IPS DF 6.9 (cell line): ENCODE measurements around the gene CKS2.
A peak's percentile ranks its signal among the peaks of the same experiment; 100 is the strongest.

Source experiments
- DNase-seq: peaks from one replicate; pipeline ENCODE4 v3.0.0-alpha.2; 2013; ENCODE audit warnings: low read depth, low spot score
- H3K27ac ChIP-seq: one replicate; pipeline ENCODE4 v1.5.1; 2013; ENCODE audit warnings: low read length, control low read depth
- H3K27me3 ChIP-seq: 2 replicates; pipeline ENCODE4 v1.6.1; 2013; ENCODE audit warnings: mild to moderate bottlenecking, low read length; ENCODE audit not compliant: control insufficient read depth, insufficient read depth
- H3K36me3 ChIP-seq: 2 replicates; pipeline ENCODE4 v1.6.1; 2013; ENCODE audit warnings: low read length; ENCODE audit not compliant: control insufficient read depth, insufficient read depth
- H3K4me1 ChIP-seq: 2 replicates; pipeline ENCODE4 v1.6.1; 2013; ENCODE audit warnings: low read length; ENCODE audit not compliant: control insufficient read depth, insufficient read depth
- H3K4me3 ChIP-seq: 2 replicates; pipeline ENCODE4 v1.5.1; 2013; ENCODE audit warnings: mild to moderate bottlenecking, low read length
- H3K9me3 ChIP-seq: 2 replicates; pipeline ENCODE4 v1.6.1; 2013; ENCODE audit warnings: low read length, inconsistent platforms; ENCODE audit not compliant: control insufficient read depth, insufficient read depth
- WGBS: extraction: QIAGEN DNeasy Blood & Tissue Kit; methylation state at CpG from one replicate; pipeline ENCODE4 v1.1.7; 2013; ENCODE audit warnings: mixed read lengths, missing lambda C conversion rate; ENCODE audit not compliant: insufficient read length, insufficient coverage; 5-methylcytosine and 5-hydroxymethylcytosine counted together

The CKS2 gene

DNA sequence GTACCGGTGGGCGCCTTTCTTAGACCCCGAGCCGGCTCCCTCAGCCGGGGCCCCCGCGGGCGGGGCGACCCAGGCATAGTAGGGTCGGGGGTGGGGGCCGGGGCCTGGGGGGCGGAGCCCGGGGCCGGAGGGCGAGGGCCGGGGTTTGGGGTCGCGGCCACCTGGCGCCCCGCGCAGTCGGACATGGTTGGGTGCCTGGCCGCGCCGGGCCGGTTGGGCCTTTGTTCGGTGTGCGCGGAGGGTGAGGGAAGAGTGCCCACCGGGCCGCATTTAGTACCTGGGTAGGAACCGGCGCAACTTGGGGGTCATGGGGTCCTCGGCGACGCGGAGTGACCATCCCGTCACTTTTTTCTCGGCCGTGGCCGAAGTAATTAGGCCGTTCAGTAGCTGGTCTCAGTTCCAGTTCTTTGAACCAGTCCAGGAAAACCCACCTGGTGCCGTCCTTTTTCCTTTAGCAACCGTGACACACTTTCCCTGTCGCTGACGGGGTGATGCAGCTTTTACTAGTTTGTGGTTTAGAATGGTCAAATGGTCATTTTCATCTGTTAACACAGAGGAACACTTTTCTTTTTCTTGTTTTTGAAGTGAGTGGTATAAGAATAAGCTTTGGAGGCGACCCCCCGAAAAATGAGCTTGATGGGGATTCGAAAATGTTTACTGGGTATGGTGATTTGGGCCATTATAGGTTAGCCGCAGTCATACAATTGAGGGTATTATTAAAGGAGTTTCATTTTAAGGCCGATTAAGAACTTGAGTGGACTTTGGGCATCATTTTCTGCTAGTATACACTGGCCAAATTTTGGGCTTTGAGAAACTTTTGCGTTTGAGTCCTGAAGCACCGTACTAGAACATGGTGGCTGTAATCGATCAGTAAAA is 589 bp downstream of the CKS2 start:
- DNase-seq, result no peak
- Histone ChIP-seq H3K36me3 (no peaks in the 10 kb centered on the region; the same call in 1 of the 2 replicates), H3K4me3 (peak overlapping the region; percentile 66), H3K9me3 (no peaks in the 10 kb centered on the region), H3K27ac (no peak overlapping the region), H3K27me3 (no peaks in the 10 kb centered on the region), H3K4me1 (no peaks in the 10 kb centered on the region)
- no CpG with 5 or more reads among the region's 54 CpGs for WGBS

- Histone ChIP-seq H3K4me1 (no peaks in the 10 kb centered on the region), H3K27ac (no peak overlapping the region), H3K27me3 (no peaks in the 10 kb centered on the region), H3K9me3 (no peaks in the 10 kb centered on the region), H3K36me3 (peaks cover 3% of the 10 kb centered on the region; the same call in 1 of the 2 replicates), H3K4me3 (peak overlapping the region; percentile 66; the same call in 1 of the 2 replicates)
- DNase-seq, result no peak
- WGBS, result no CpG with 5 or more reads among the region's 8 CpGs
Measured at GRCh38 chr9:89312222-89312571, 1.2 kb downstream of the CKS2 start.

DNA sequence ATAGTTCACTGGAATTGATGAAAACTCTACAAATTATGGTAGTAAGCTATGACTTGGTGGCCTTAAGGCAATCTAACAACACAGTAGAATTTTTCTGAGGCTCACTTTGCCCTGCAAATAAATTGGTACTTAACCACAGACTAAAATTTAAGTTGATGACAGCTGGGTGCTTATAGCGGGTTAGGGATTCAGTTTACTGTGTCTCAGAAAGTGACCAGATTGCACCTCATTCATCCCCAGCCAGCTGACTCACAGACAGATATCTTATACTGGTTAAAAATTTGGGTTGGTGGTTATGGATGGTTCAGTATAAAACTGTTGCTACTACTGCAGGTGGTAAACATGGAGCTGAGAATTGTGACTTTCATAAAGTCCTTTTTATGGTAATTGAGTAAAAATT is 2.8 kb downstream of the CKS2 start:
- H3K9me3 ChIP-seq, result no peaks in the 10 kb centered on the region
- no CpG with 5 or more reads among the region's 1 CpG for WGBS
- peak overlapping the region; percentile 17; the same call in 1 of the 2 replicates for H3K4me3 ChIP-seq
- H3K27ac ChIP-seq, result no peak overlapping the region
- H3K27me3 ChIP-seq, result no peaks in the 10 kb centered on the region
- H3K36me3 ChIP-seq, result peaks cover 7% of the 10 kb centered on the region; the same call in 1 of the 2 replicates
- H3K4me1 ChIP-seq, result no peaks in the 10 kb centered on the region
- DNase-seq, result no peak

DNA sequence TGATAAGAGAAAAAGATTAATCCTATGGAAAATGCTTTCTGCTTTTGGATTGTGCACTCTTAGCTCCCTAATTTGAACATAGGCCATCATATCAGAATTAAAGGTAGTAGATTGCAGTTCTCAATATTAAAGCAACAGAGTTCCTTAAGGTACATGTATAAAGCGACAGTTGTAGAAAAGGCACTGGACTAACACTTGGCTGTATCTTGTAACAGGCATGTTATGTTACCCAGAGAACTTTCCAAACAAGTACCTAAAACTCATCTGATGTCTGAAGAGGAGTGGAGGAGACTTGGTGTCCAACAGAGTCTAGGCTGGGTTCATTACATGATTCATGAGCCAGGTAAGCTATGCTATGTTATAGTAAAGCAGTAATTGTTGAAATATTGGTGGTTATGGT is 4.0 kb downstream of the CKS2 start:
- Histone ChIP-seq H3K27ac (no peak overlapping the region), H3K4me1 (no peaks in the 10 kb centered on the region), H3K36me3 (peaks cover 7% of the 10 kb centered on the region; the same call in 1 of the 2 replicates), H3K27me3 (no peaks in the 10 kb centered on the region), H3K9me3 (no peaks in the 10 kb centered on the region), H3K4me3 (no peak overlapping the region)
- DNase-seq, result no peak
- WGBS, result no CpG with 5 or more reads among the region's 1 CpG

- H3K27me3 ChIP-seq, result no peaks in the 10 kb centered on the region
- no peaks in the 10 kb centered on the region for H3K4me1 ChIP-seq
- no peak overlapping the region for H3K27ac ChIP-seq
- no peak overlapping the region for H3K4me3 ChIP-seq
- H3K36me3 ChIP-seq, result peaks cover 7% of the 10 kb centered on the region; the same call in 1 of the 2 replicates
- H3K9me3 ChIP-seq, result no peaks in the 10 kb centered on the region
- DNase-seq, result no peak
Measured at GRCh38 chr9:89315482-89315881, 4.5 kb downstream of the CKS2 start.

- DNase-seq, result no peak
- Histone ChIP-seq H3K4me3 (no peak overlapping the region), H3K4me1 (no peaks in the 10 kb centered on the region), H3K27ac (no peak overlapping the region), H3K27me3 (no peaks in the 10 kb centered on the region), H3K9me3 (no peaks in the 10 kb centered on the region), H3K36me3 (peaks cover 7% of the 10 kb centered on the region; the same call in 1 of the 2 replicates)
- WGBS, result no CpG with 5 or more reads among the region's 4 CpGs
Measured at GRCh38 chr9:89317282-89317681, 6.3 kb downstream of the CKS2 start.

DNA sequence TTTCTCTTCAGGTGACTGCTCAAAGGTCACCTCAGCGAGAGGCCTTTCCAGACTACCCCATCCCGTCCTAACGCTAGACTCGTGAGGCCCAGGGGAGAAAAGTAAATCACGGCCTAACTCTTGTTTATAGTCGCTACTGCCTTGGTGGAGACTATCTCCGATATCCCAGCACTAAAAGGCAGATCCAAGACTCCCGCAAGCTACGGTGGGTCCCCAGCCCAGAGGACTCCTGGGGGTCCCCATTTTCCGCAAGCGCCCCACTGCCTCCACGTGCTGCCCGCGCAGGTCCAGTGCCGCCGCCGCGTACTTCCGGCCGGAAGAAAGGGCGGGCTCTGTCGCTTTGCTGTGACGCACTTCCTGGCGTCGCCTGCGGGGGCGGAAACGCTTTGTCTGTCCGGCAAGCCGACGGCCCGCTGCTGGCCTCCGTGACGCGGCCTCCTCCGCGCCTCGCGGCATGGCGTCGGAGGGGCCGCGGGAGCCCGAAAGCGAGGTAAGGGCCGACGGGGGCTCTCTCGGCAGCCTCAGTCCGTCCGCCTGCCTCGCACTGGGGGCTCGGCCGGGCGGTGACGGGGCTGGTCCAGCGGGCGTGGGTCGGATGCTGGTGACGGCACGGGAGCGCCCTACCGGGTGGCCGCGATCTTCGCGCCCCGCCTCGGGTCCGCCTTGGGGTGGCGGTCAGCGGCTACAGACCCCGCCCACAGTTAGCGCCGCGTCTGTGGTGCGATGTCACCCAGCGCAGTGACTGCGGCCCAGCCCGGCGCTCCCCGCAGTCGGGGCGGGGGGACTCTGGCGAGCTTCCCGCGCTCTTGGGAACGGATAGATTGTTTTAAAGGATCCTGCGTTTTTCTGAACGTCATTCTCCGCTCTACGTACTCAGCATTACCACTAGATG is 7.4 kb downstream of the CKS2 start, which contains the start of gene SECISBP2:
Gene SECISBP2 (plus strand): TSS at position 378 of the 892 bp plus-strand sequence. CDS start 77 bp downstream, at position 455.
- H3K9me3 ChIP-seq, result no peaks in the 10 kb centered on the region
- no peak within 1 kb of the TSS for H3K27ac ChIP-seq
- peak within 1 kb of the TSS; percentile 89 for H3K4me3 ChIP-seq
- no peaks in the 10 kb centered on the region for H3K27me3 ChIP-seq
- no peak for DNase-seq
- no peaks in the 10 kb centered on the region for H3K4me1 ChIP-seq
- peaks cover 7% of the 10 kb centered on the region; the same call in 1 of the 2 replicates for H3K36me3 ChIP-seq
- WGBS, result no CpG with 5 or more reads among the region's 91 CpGs

DNA sequence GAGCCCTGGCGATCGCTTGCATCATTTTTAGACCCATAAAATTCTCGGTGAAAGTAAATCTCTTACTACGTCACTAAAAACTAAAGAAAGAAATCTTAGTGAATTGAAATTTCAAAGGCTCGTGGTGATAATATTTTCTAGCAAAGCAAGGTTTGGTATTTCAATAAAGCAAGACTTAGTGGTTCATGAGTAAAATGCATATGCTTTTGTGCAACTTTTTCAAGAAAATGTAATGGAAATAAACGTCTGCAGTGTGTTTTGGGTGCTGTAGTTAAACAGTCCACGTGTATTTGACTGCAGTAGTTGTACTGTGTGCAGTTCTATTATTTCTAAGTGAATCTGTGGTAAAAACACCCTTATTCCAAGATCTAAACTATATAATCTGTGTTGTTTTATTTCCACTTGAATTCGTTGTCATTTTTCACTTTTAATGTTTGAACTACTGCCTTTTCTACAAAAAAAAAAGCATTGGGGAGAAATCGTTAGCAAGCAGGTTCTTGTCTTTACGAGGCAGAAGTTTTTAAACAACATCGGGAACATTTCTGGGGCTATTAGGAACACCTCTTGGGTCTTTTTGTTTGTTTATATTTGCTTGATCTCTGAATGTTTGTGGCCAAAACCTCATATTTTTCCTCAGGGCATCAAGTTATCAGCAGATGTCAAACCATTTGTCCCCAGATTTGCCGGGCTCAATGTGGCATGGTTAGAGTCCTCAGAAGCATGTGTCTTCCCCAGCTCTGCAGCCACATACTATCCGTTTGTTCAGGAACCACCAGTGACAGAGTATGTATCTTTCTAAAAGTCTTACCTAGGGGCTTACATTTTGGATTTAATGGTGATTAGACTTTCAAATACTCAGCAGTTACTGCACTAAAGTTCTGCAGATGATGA is 8.3 kb downstream of the CKS2 start:
- Histone ChIP-seq H3K4me1 (no peaks in the 10 kb centered on the region), H3K27ac (no peak overlapping the region), H3K36me3 (peaks cover 7% of the 10 kb centered on the region; the same call in 1 of the 2 replicates), H3K27me3 (no peaks in the 10 kb centered on the region), H3K9me3 (no peaks in the 10 kb centered on the region), H3K4me3 (peak overlapping the region; percentile 89; the same call in 1 of the 2 replicates)
- WGBS, result no CpG with 5 or more reads among the region's 13 CpGs
- no peak for DNase-seq

DNA sequence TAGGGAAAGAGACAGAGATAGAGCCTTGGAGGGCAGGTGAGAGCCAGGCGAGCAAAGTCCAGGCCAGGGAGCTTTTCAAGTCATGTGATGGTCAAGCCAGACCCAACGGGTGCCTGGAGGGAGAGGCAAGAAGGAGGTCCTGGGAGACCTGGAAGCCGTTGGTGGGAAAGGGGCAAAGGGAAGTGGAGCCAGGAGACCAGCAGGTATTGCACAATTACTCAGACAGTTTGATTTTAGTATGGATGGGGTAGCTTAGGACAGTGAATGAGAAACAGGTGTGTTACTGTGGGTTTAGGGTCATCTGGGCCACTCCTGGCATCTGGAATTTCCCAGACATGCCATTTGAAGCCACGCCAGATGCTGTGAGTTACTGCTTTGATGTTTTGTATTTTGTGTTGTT is 12.4 kb downstream of the CKS2 start:
- Histone ChIP-seq H3K4me1 (no peaks in the 10 kb centered on the region), H3K27me3 (no peaks in the 10 kb centered on the region), H3K9me3 (no peaks in the 10 kb centered on the region), H3K27ac (no peak overlapping the region), H3K36me3 (no peaks in the 10 kb centered on the region; the same call in 1 of the 2 replicates), H3K4me3 (no peak overlapping the region)
- no CpG with 5 or more reads among the region's 4 CpGs for WGBS
- no peak for DNase-seq
